Adipose tissue (tissue), 3 donors: Measurements from ENCODE around the gene CLMP. TPM values are rescaled to one million over a fixed set of nuclear protein-coding genes. Genes with fewer than 3 reads are reported as not detected.

Experiments
- H3K27ac ChIP-seq: one replicate; pipeline ENCODE4 v1.5.1; 2013; ENCODE audit warnings: low read depth, low read length
- WGBS, 3 donors: extraction: QIAGEN DNeasy Blood & Tissue Kit; methylation state at CpG; one replicate each; pipeline ENCODE4 v1.1.7; 2013; 5-methylcytosine and 5-hydroxymethylcytosine counted together
- polyA plus RNA-seq, 3 donors: library from polyadenylated mRNA; stranded (reverse); fragments of 200-250 nt; gene quantifications; one replicate each; pipeline ENCODE4 v1.2.3, GENCODE V29; 2013
- donor health status: healthy with polysubstance abuse.
- donor health status: Bipolar disorder and iron deficiency.
- donor health status: healthy.

Gene CLMP
- 10 to 100 TPM in 2 of 3 donors, 1 to 10 TPM in 1; 8.4 to 58.0 (median 39.9) TPM for polyA plus RNA-seq

- no peak within 1 kb of the TSS for H3K27ac ChIP-seq
- WGBS, 3 donors = 8 to 13% (median 8%) methylated on average over 50 to 53 of the region's 53 CpGs
These were observed at the start of gene CLMP for GRCh38 chr11:123195188-123196059. Gene CLMP (minus strand): TSS chr11:123195248. CDS start chr11:123194940, 308 bp downstream.

GRCh38 chr11:123241874-123242543 lies 47.0 kb upstream of the CLMP start:
- 54 to 74% (median 73%) methylated on average over 11 of the region's 11 CpGs for WGBS, 3 donors

GRCh38 chr11:123241294-123241693 lies 46.2 kb upstream of the CLMP start:
- 85 to 90% (median 89%) methylated on average over 1 of the region's 1 CpG for WGBS, 3 donors
- H3K27ac ChIP-seq = no peak overlapping the region

More at GRCh38 chr11:123241874-123242543, 47.0 kb upstream of the CLMP start:
- H3K27ac ChIP-seq = no peak overlapping the region

GRCh38 chr11:123239191-123240150 lies 44.4 kb upstream of the CLMP start:
- WGBS, 3 donors = 92 to 94% (median 94%) methylated on average over 15 of the region's 15 CpGs

GRCh38 chr11:123238297-123238696 lies 43.2 kb upstream of the CLMP start:
- WGBS, 3 donors = 71 to 92% (median 74%) methylated on average over 1 of the region's 1 CpG
- H3K27ac ChIP-seq = no peak overlapping the region

More at GRCh38 chr11:123239191-123240150, 44.4 kb upstream of the CLMP start:
- H3K27ac ChIP-seq = no peak overlapping the region

- H3K27ac ChIP-seq = no peak overlapping the region
- 91 to 97% (median 92%) methylated on average over 3 of the region's 3 CpGs for WGBS, 3 donors
These were observed 41.8 kb upstream of the CLMP start for GRCh38 chr11:123236879-123237278.

- H3K27ac ChIP-seq = no peak overlapping the region
- WGBS, 3 donors = 58 to 71% (median 63%) methylated on average over 12 of the region's 12 CpGs
These were observed 40.7 kb upstream of the CLMP start for GRCh38 chr11:123235656-123236261.

GRCh38 chr11:123235117-123235655 lies 40.1 kb upstream of the CLMP start:
- no peak overlapping the region for H3K27ac ChIP-seq
- 41 to 58% (median 55%) methylated on average over 12 of the region's 12 CpGs for WGBS, 3 donors

GRCh38 chr11:123233975-123234334 lies 38.9 kb upstream of the CLMP start:
- no peak overlapping the region for H3K27ac ChIP-seq
- 55 to 70% (median 57%) methylated on average over 3 of the region's 3 CpGs for WGBS, 3 donors

- H3K27ac ChIP-seq = no peak overlapping the region
- 76 to 83% (median 80%) methylated on average over 6 of the region's 6 CpGs for WGBS, 3 donors
These were observed 38.4 kb upstream of the CLMP start for GRCh38 chr11:123233280-123233974.

GRCh38 chr11:123231777-123232176 lies 36.7 kb upstream of the CLMP start:
- H3K27ac ChIP-seq = no peak overlapping the region
- WGBS, 3 donors = 67 to 86% (median 84%) methylated on average over 3 of the region's 3 CpGs

- 51 to 67% (median 66%) methylated on average over 6 of the region's 6 CpGs for WGBS, 3 donors
- H3K27ac ChIP-seq = no peak overlapping the region
These were observed 36.2 kb upstream of the CLMP start for GRCh38 chr11:123231256-123231655.

GRCh38 chr11:123230346-123230745 lies 35.3 kb upstream of the CLMP start:
- 73 to 80% (median 78%) methylated on average over 3 of the region's 3 CpGs for WGBS, 3 donors
- no peak overlapping the region for H3K27ac ChIP-seq

GRCh38 chr11:123228496-123229163 lies 33.6 kb upstream of the CLMP start:
- 76 to 86% (median 78%) methylated on average over 8 of the region's 8 CpGs for WGBS, 3 donors
- H3K27ac ChIP-seq = no peak overlapping the region

GRCh38 chr11:123227763-123228495 lies 32.9 kb upstream of the CLMP start:
- 66 to 72% (median 70%) methylated on average over 7 of the region's 7 CpGs for WGBS, 3 donors
- no peak overlapping the region for H3K27ac ChIP-seq

GRCh38 chr11:123221584-123221983 lies 26.5 kb upstream of the CLMP start:
- no peak overlapping the region for H3K27ac ChIP-seq
- WGBS, 3 donors = 70 to 73% (median 70%) methylated on average over 3 of the region's 3 CpGs
